Body of pancreas (tissue), 4 donors: ENCODE data around the gene SYNPO2.

ENCODE experiments used
- POLR2A ChIP-seq, 3 donors: fragments of 450-650 bp; IDR thresholded peaks; one replicate each; pipeline ENCODE4 v1.6.1; 2016; ENCODE audit warnings: antibody characterized with exemption in 3 of 3, mild to moderate bottlenecking in 2 of 3
- TF ChIP-seq, protein P1 (sequence below), 7 experiments: fragments of 450-650 bp in 4 of 7; fragments of 200-600 bp in 3 of 7; sonication (generic) in 3 of 7; IDR thresholded peaks; one replicate each; pipeline ENCODE4 v1.5.1; 2016 to 2019; ENCODE audit warnings: antibody characterized with exemption in 7 of 7

DNA sequence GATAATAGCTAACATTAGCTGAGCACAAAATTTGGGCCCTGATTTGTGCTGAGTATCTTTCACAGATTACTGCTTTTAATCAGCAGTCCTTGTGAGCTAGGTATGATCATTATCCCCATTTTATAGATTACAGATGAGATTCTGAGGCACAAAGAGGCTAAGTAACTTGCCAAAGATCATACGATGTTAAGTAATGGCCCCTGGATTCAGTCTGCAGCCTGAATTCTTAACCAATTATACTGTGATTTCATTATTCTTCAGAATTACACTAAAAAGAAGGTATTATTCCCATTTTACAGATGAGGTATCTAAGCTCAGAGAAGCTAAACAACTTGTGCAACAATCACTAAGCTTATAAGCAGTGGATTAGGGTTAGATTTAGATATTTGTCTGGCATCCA is 149.1 kb downstream of the SYNPO2 start:
- TF ChIP-seq, protein P1, sequence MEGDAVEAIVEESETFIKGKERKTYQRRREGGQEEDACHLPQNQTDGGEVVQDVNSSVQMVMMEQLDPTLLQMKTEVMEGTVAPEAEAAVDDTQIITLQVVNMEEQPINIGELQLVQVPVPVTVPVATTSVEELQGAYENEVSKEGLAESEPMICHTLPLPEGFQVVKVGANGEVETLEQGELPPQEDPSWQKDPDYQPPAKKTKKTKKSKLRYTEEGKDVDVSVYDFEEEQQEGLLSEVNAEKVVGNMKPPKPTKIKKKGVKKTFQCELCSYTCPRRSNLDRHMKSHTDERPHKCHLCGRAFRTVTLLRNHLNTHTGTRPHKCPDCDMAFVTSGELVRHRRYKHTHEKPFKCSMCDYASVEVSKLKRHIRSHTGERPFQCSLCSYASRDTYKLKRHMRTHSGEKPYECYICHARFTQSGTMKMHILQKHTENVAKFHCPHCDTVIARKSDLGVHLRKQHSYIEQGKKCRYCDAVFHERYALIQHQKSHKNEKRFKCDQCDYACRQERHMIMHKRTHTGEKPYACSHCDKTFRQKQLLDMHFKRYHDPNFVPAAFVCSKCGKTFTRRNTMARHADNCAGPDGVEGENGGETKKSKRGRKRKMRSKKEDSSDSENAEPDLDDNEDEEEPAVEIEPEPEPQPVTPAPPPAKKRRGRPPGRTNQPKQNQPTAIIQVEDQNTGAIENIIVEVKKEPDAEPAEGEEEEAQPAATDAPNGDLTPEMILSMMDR (IDR thresholded peaks at IDR 0.05) = no peak
- TF ChIP-seq POLR2A (IDR thresholded peaks at IDR 0.05) = no peak
